Measurements from ENCODE around the gene FGD4.

- TF ChIP-seq, protein P1, sequence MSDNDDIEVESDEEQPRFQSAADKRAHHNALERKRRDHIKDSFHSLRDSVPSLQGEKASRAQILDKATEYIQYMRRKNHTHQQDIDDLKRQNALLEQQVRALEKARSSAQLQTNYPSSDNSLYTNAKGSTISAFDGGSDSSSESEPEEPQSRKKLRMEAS (IDR thresholded peaks at IDR 0.05): no peak
- TF ChIP-seq YY1 (IDR thresholded peaks at IDR 0.05; ENCODE audit: low read depth): no peak
- TF ChIP-seq TAF1 (IDR thresholded peaks at IDR 0.05; ENCODE audit: low read depth): no peak
- TF ChIP-seq CEBPB (IDR thresholded peaks at IDR 0.05): no peak
- no peak for TF ChIP-seq REST (IDR thresholded peaks at IDR 0.05; ENCODE audit: low read depth)
- TF ChIP-seq EP300 (IDR thresholded peaks at IDR 0.05; ENCODE audit: borderline replicate concordance): no peak
These were observed 281.4 kb downstream of the FGD4 start for GRCh38 chr12:32680787-32681186.
